HG03571 (cell line): ENCODE data around the gene MYCBPAP.

Experiments used
- ATAC-seq: cut with Tn5 transposase; IDR thresholded peaks from one replicate; pipeline ENCODE4 v1.9.1; 2021; ENCODE audit not compliant: unreplicated experiment

MYCBPAP gene

GRCh38 chr17:50484386-50485155 is 23.7 kb upstream of the MYCBPAP start:
- ATAC-seq, result no peak

- no peak for ATAC-seq
These were observed 20.8 kb upstream of the MYCBPAP start for GRCh38 chr17:50487213-50488096.

GRCh38 chr17:50488880-50489279 is 19.4 kb upstream of the MYCBPAP start:
- ATAC-seq, result no peak

GRCh38 chr17:50491505-50491904 is 16.7 kb upstream of the MYCBPAP start:
- ATAC-seq, result no peak

GRCh38 chr17:50492214-50492613 is 16.0 kb upstream of the MYCBPAP start:
- ATAC-seq, result no peak

GRCh38 chr17:50493744-50494143 is 14.5 kb upstream of the MYCBPAP start:
- no peak for ATAC-seq

GRCh38 chr17:50495217-50495823 is 12.9 kb upstream of the MYCBPAP start:
- no peak for ATAC-seq

GRCh38 chr17:50495918-50496317 is 12.3 kb upstream of the MYCBPAP start:
- ATAC-seq, result no peak

GRCh38 chr17:50498021-50498874 is 10.0 kb upstream of the MYCBPAP start:
- ATAC-seq, result no peak

GRCh38 chr17:50499270-50499669 is 9.0 kb upstream of the MYCBPAP start:
- no peak for ATAC-seq

GRCh38 chr17:50499721-50500120 is 8.5 kb upstream of the MYCBPAP start:
- ATAC-seq, result no peak

GRCh38 chr17:50501054-50501453 is 7.2 kb upstream of the MYCBPAP start:
- no peak for ATAC-seq

- no peak for ATAC-seq
These were observed 5.8 kb upstream of the MYCBPAP start for GRCh38 chr17:50502301-50502990.

- ATAC-seq, result no peak
These were observed 2.6 kb upstream of the MYCBPAP start for GRCh38 chr17:50505591-50506130.

GRCh38 chr17:50506298-50506697 is 1.9 kb upstream of the MYCBPAP start:
- no peak for ATAC-seq

GRCh38 chr17:50508573-50509460 is 578 bp downstream of the MYCBPAP start:
- no peak for ATAC-seq

GRCh38 chr17:50511058-50511457 is 2.8 kb downstream of the MYCBPAP start:
- peak; percentile 80 for ATAC-seq

- ATAC-seq, result no peak
These were observed 5.3 kb downstream of the MYCBPAP start for GRCh38 chr17:50513495-50513894.

- ATAC-seq, result no peak
These were observed 6.1 kb downstream of the MYCBPAP start for GRCh38 chr17:50514388-50514787.
